Erythroblast (primary cell): Measurements from ENCODE around the gene VMA21.

Source experiments
- DNase-seq, 2 experiments: peaks; one replicate each; lab custom pipeline; 2025; lab: John Stamatoyannopoulos, UW
- GATA1 ChIP-seq: IDR thresholded peaks from 2 replicates; pipeline ENCODE4 v1.6.1; 2011; ENCODE audit warnings: low read depth, mild to moderate bottlenecking, control low read depth, low read length, moderate library complexity
- POLR2A ChIP-seq: IDR thresholded peaks from 2 replicates; pipeline ENCODE4 v1.6.1; 2011; ENCODE audit warnings: mild to moderate bottlenecking, low read length

The VMA21 gene, protein sequence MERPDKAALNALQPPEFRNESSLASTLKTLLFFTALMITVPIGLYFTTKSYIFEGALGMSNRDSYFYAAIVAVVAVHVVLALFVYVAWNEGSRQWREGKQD

GRCh38 chrX:151396825-151397740 is at the start of gene VMA21:
Gene VMA21 (plus strand): TSS chrX:151397206. CDS start chrX:151397309, 103 bp downstream.
- DNase-seq, result peak; percentile 92 to 93
- TF ChIP-seq GATA1, result no peak
- TF ChIP-seq POLR2A, result peak; percentile 77

GRCh38 chrX:151359341-151359740 is 37.7 kb upstream of the VMA21 start:
- TF ChIP-seq GATA1, result no peak
- no peak for TF ChIP-seq POLR2A
- no peak for DNase-seq

- TF ChIP-seq POLR2A, result no peak
- no peak for TF ChIP-seq GATA1
- peak; percentile 2 to 32 for DNase-seq
These were observed 36.8 kb upstream of the VMA21 start for GRCh38 chrX:151359931-151360871.

DNA sequence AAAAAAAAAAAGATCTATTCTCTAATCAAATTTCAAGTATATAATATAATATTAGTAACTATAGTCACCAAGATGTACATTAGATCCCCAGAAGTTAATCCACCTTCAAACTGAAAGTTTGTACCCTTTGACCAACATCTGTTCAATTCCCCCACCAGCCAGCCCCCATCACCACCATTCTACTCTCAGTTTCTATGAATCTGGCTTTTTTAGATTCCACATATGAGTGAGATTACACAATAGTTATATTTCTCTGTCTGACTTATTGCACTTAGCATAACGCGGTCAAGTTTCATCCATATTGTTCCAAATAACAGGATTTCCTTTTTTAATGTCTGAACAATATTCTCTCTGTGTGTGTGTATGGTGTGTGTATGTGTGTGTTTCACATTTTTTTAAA is 33.7 kb upstream of the VMA21 start:
- TF ChIP-seq POLR2A (no peak), GATA1 (no peak)

GRCh38 chrX:151365579-151365978 is 31.4 kb upstream of the VMA21 start:
- no peak for DNase-seq
- TF ChIP-seq GATA1 (no peak), POLR2A (no peak)

More for the DNA sequence above, 33.7 kb upstream of the VMA21 start:
- no peak for DNase-seq

DNA sequence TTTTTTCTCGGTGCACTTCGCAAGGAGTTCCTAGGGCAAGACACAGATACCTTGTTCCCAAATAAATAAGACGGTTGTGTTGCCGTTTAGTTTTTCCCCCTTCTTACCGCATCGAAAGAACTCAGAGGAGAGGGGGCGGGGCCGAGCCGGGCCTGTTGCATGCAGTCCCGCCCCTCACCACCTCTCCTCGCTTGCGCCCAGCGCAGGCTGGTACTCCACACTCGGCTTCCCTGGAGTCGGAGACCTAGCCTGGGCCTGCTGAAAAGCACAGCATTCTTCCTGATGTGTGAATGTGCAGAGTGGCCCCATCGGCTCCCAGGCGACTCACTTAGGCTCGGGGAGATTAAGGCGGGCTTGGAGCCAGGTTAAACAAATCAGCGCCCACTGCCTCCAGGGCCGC is 26.1 kb upstream of the VMA21 start:
- DNase-seq, result no peak
- TF ChIP-seq GATA1, result no peak
- no peak for TF ChIP-seq POLR2A

- no peak for DNase-seq
- TF ChIP-seq GATA1 (no peak), POLR2A (no peak)
These were observed 12.2 kb upstream of the VMA21 start for GRCh38 chrX:151384807-151385206.

DNA sequence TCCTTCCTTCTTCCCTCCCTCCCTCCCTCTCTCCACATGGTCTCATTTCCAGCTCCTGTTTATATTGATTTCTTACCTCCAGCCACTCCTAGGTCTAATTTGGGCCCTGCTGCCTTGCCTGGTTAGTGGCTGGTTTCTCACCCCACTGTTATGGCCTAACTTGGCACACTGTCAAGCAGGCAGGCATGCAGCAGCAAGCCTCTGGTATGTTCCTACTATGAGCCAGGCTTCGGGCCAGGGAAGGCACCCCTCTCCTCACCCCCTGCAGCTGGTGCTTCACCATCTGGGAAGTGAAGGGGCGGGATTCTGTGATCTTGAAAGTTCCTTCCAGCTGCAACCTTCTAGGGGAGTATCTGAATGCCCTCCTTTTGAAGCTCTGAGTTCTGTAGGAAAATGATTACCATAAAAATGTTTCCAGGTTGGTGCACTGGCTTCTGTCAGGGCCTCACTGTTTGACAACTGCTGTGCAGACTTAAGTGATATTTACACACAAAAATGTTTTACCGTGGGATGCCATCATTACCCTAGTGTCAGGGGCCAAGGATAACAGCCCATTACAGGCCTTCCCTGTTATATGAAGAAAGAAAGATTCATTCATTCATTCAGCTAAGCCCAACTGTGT is 10.1 kb upstream of the VMA21 start:
- TF ChIP-seq POLR2A (no peak), GATA1 (no peak)
- DNase-seq, result no peak

- no peak for DNase-seq
- TF ChIP-seq POLR2A, result no peak
- TF ChIP-seq GATA1, result no peak
These were observed 5.3 kb upstream of the VMA21 start for GRCh38 chrX:151391722-151392121.

GRCh38 chrX:151393514-151393913 is 3.5 kb upstream of the VMA21 start:
- TF ChIP-seq POLR2A (no peak), GATA1 (no peak)
- DNase-seq, result peak in 1 of 2 experiments; percentile 18

DNA sequence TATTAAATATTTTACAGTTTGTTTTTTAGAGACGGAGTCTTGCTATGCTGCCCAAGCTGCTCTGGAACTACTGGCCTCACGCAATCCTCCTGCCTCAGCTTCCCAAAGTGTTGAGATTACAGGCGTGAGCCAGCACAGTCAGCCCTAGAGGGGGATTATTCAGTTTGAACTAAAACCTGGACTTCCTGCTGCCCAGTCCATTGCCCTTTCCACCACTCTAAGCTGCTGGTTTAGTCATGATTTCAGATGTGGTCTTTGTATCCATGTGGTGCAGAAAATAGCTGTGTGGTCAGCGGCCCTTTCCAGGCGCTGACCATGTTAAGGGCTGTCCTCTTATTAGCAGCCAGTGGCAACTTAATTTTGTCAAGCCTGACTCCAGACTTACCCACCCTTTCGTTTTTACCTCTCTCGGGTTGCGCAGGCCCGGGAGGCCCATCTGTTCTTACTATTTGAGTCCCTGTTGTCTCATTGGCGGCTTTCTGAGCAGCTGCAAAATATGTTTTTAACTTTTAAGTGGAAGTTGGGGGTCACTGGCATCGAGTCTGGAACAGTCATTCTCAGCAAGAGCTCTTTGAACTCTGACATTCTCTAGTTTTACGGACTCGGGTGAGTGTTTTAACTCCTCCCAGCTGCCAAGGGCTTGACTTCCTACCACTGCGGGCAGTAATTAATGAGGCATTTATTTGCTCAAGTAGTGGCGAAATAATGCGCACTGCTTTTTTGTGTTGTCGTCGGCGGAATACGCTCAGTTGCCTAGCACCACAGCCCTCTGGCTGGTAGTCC is 773 bp upstream of the VMA21 start:
- peak; percentile 59 to 69 for DNase-seq
- TF ChIP-seq GATA1 (no peak), POLR2A (no peak)

- no peak for TF ChIP-seq POLR2A
- TF ChIP-seq GATA1, result no peak
- peak; percentile 60 to 69 for DNase-seq
These were observed 700 bp downstream of the VMA21 start for GRCh38 chrX:151397741-151398070.
